Heart left ventricle (tissue), 13 donors: ENCODE results near the gene DNAI2.

Experiments
- CTCF ChIP-seq, 12 donors: fragments of 200-600 bp; sonication (generic) in 4 of 12; IDR thresholded peaks; one replicate each; pipeline versions ENCODE4 v1.5.0 to v1.8.0; 2018 to 2022; ENCODE audit warnings: antibody characterized with exemption in 12 of 12, mild to moderate bottlenecking in 5 of 12
- POLR2A ChIP-seq, 2 donors: fragments of 450-650 bp; IDR thresholded peaks; one replicate each; pipeline ENCODE4 v1.6.1; 2017; ENCODE audit warnings: antibody characterized with exemption in 2 of 2, mild to moderate bottlenecking in 2 of 2, moderate library complexity in 2 of 2
- donor health status: ischemic (EF 13 %, LVEDD 7.1; RV severe dilation, severe dysfunction).
- donor health status: DM: no; HTN: yes; CAD: no.
- donor health status: DM: no; HTN: no; CAD: no.
- donor health status: ischemic (EF 25% LVEDD 6.9; RV normal size, moderate dysfunction).
- donor health status: ischemic (EF 25% LVEDD 5.7; RV mildly dilated, moderate dysfunction).
- donor health status: ischemic (EF 35%, LVEDD 5.7; RV mildly dilated, moderate dysfunction).
- donor health status: nonischemic (EF 11% LVEDD 7.7; RV severe dilation, severe dysfunction).
- donor health status: DM: yes; HTN: yes; CAD: no.
- donor health status: PGD.
- donor health status: ischemic (EF 29% LVEDD 5.4; RV normal size, mild dysfunction).
- donor health status: nonischemic (EF 23%, LVEDD 6.1; RV moderate dilation, normal function).

- no peak for TF ChIP-seq POLR2A (IDR thresholded peaks at IDR 0.05)
- TF ChIP-seq CTCF (IDR thresholded peaks at IDR 0.05) = no peak
Measured at GRCh38 chr17:74299226-74300009, 25.4 kb downstream of the DNAI2 start.
